ENCODE measurements around the gene USO1.

DNA sequence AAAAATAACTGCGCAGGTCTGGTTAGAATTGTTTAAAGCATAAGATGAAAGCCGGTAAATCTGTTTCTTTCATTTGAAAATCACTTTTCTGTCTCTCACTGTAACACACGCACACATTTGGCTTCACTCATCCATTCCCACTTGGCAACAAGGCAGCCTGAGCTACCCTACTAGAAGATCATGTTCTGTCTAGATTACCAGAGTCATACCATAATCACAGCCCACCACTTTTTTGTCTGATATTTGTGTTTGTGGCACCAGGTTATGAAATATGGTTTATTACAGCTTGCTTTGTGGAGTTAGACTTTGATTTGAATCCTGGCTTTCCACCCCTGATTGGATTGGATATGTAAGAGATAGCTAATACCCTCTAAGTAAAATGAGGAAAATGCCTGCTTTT is 2.2 kb downstream of the USO1 start:
- TF ChIP-seq, protein P1, sequence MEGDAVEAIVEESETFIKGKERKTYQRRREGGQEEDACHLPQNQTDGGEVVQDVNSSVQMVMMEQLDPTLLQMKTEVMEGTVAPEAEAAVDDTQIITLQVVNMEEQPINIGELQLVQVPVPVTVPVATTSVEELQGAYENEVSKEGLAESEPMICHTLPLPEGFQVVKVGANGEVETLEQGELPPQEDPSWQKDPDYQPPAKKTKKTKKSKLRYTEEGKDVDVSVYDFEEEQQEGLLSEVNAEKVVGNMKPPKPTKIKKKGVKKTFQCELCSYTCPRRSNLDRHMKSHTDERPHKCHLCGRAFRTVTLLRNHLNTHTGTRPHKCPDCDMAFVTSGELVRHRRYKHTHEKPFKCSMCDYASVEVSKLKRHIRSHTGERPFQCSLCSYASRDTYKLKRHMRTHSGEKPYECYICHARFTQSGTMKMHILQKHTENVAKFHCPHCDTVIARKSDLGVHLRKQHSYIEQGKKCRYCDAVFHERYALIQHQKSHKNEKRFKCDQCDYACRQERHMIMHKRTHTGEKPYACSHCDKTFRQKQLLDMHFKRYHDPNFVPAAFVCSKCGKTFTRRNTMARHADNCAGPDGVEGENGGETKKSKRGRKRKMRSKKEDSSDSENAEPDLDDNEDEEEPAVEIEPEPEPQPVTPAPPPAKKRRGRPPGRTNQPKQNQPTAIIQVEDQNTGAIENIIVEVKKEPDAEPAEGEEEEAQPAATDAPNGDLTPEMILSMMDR (IDR thresholded peaks at IDR 0.05): no peak
- TF ChIP-seq POLR2A (IDR thresholded peaks at IDR 0.05): no peak
